GM12865 (cell line): ENCODE results near the gene TCF7L1.
"Not testable (repeated sequence)": the region's sequence is repeated elsewhere in the genome, so short reads cannot be mapped to it uniquely, and the experiment has no call there.

ENCODE experiments used
- DNase-seq: peaks from one replicate; pipeline ENCODE4 v3.0.0; 2010; ENCODE audit warnings: low read depth
- H3K4me3 ChIP-seq: 2 replicates; pipeline ENCODE4 v1.5.1; 2011; ENCODE audit warnings: mild to moderate bottlenecking, low read depth, low read length, control low read depth
- CTCF ChIP-seq: IDR thresholded peaks from 2 replicates; pipeline ENCODE4 v1.5.1; 2011; ENCODE audit warnings: low read length, control low read depth, low read depth, inconsistent platforms; ENCODE audit not compliant: insufficient read depth; ENCODE audit errors: missing control alignments

Gene TCF7L1

GRCh38 chr2:85310330-85310729 lies 177.1 kb downstream of the TCF7L1 start:
- DNase-seq: peak; percentile 51
- no peak overlapping the region for H3K4me3 ChIP-seq
- TF ChIP-seq CTCF: no peak

GRCh38 chr2:85312404-85312803 lies 179.2 kb downstream of the TCF7L1 start:
- DNase-seq: no peak
- TF ChIP-seq CTCF: no peak
- H3K4me3 ChIP-seq: no peak overlapping the region

GRCh38 chr2:85314884-85315242 lies 181.7 kb downstream of the TCF7L1 start:
- H3K4me3 ChIP-seq: no peak overlapping the region
- no peak for DNase-seq
- no peak for TF ChIP-seq CTCF

- DNase-seq, H3K4me3 ChIP-seq: not testable (repeated sequence)
These were observed 182.7 kb downstream of the TCF7L1 start for GRCh38 chr2:85315921-85316320.

GRCh38 chr2:85318222-85319074 lies 185.3 kb downstream of the TCF7L1 start:
- TF ChIP-seq CTCF: no peak
- peak; percentile 58 for DNase-seq
- H3K4me3 ChIP-seq: no peak overlapping the region

- no peak for TF ChIP-seq CTCF
- DNase-seq: no peak
- no peak overlapping the region for H3K4me3 ChIP-seq
These were observed 186.6 kb downstream of the TCF7L1 start for GRCh38 chr2:85319796-85320195.

GRCh38 chr2:85323351-85323987 lies 190.3 kb downstream of the TCF7L1 start:
- TF ChIP-seq CTCF: no peak
- H3K4me3 ChIP-seq: no peak overlapping the region
- no peak for DNase-seq

GRCh38 chr2:85323988-85324367 lies 190.8 kb downstream of the TCF7L1 start:
- not testable (repeated sequence) for H3K4me3 ChIP-seq, DNase-seq
